ENCODE measurements around the gene ANO10.

Gene ANO10

DNA sequence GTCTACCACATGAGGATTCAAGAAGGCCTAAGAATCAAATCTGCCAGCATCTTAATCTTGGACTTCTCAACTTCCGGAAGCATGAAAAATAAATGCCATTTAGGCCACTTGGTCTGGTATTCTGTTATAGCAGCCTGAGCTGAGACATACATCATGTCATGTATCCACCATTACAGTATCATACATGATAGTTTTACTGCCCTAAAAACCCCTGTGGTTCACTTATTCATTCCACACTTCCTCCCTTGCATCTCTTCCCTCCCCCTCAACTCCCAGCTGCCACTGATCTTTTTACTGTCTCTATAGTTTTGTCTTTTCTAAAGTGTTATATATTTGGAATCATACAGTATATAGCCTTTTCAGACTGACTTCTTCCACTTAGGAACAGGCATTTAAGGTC lies 173.7 kb downstream of the ANO10 start:
- CTCF ChIA-PET, result no interaction called here
- H3K27ac ChIP-seq, result no peak overlapping the region
- no peak for DNase-seq (ENCODE audit: low spot score)
- POLR2A ChIA-PET (ENCODE audit: low non-redundant PET), result no interaction called here
- no peak for TF ChIP-seq CTCF (conservative IDR thresholded peaks at IDR 0.05; ENCODE audit: low read depth)

GRCh38 chr3:43445820-43446219 lies 176.0 kb downstream of the ANO10 start:
- POLR2A ChIA-PET (ENCODE audit: low non-redundant PET), result no interaction called here
- TF ChIP-seq CTCF (conservative IDR thresholded peaks at IDR 0.05; ENCODE audit: low read depth), result no peak
- H3K27ac ChIP-seq, result no peak overlapping the region
- CTCF ChIA-PET, result no interaction called here
- no peak for DNase-seq (ENCODE audit: low spot score)

DNA sequence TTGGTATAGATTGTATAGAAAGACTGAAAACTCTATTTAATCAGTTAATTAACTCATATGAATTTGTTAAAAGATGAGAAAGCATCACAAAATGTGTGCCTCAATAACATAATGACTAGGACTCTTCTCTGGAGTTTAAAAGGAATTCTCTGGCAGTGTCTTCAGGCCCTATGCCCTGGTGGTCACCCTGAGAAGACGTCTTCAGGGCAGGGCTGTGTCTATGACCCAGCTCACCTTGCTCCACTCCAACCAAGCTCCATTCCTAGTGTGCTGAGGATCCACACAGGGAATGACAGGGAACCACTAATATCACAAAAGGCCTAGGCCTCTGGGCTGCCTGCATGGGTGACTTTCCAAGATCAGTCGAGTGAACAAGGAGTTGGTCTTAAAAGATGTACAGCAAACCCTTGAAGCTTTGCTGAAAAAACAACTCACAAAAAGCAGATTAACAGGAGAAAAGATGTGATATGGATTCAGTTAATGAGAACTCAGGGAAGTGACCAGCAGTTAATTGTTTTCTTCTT lies 178.9 kb downstream of the ANO10 start:
- CTCF ChIA-PET, result no interaction called here
- H3K27ac ChIP-seq, result no peak overlapping the region
- TF ChIP-seq CTCF (conservative IDR thresholded peaks at IDR 0.05; ENCODE audit: low read depth), result no peak
- no peak for DNase-seq (ENCODE audit: low spot score)
- POLR2A ChIA-PET (ENCODE audit: low non-redundant PET), result no interaction called here

GRCh38 chr3:43436507-43437140 lies 185.2 kb downstream of the ANO10 start:
- POLR2A ChIA-PET (ENCODE audit: low non-redundant PET), result no interaction called here
- DNase-seq (ENCODE audit: low spot score), result no peak
- CTCF ChIA-PET, result no interaction called here
- no peak for TF ChIP-seq CTCF (conservative IDR thresholded peaks at IDR 0.05; ENCODE audit: low read depth)
- H3K27ac ChIP-seq, result no peak overlapping the region

GRCh38 chr3:43435706-43436105 lies 186.1 kb downstream of the ANO10 start:
- H3K27ac ChIP-seq, result no peak overlapping the region
- DNase-seq (ENCODE audit: low spot score), result no peak
- POLR2A ChIA-PET (ENCODE audit: low non-redundant PET), result no interaction called here
- TF ChIP-seq CTCF (conservative IDR thresholded peaks at IDR 0.05; ENCODE audit: low read depth), result no peak
- CTCF ChIA-PET, result no interaction called here

DNA sequence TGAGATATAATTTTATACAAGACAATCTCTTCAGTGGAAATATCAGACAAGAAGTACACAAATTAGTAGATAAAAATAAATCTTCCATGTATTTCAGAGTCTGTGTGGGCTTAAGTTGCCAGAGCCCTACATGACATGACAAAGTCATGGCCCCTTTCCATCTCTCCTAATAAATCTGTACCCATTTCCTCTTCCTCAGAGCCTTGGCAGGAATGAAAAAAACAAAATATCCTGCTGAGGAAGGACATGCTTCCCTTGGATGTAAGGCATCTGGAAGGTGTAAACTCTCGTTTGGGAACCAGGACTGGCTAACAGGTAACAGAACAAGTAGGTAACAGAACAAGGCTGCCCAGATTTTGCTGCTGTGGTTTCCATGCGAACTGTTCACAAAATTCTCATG lies 187.4 kb downstream of the ANO10 start:
- no peak for TF ChIP-seq CTCF (conservative IDR thresholded peaks at IDR 0.05; ENCODE audit: low read depth)
- no peak overlapping the region for H3K27ac ChIP-seq
- ChIA-PET CTCF (no interaction called here), POLR2A (ENCODE audit: low non-redundant PET) (no interaction called here)
- DNase-seq (ENCODE audit: low spot score), result no peak
